AG10803 (cell line): ENCODE results near the gene ATP1A4.

ENCODE experiments used
- DNase-seq: peaks from one replicate; pipeline ENCODE4 v3.0.0; 2010; ENCODE audit warnings: low read depth
- H3K4me3 ChIP-seq: 2 replicates; pipeline ENCODE4 v1.5.1; 2011; ENCODE audit warnings: mild to moderate bottlenecking, low read length, control low read depth
- TF ChIP-seq, protein P1 (sequence below): conservative IDR thresholded peaks from 2 replicates; pipeline ENCODE4 v1.5.1; 2011; ENCODE audit warnings: mild to moderate bottlenecking, low read length, control low read depth, inconsistent platforms

The ATP1A4 gene

DNA sequence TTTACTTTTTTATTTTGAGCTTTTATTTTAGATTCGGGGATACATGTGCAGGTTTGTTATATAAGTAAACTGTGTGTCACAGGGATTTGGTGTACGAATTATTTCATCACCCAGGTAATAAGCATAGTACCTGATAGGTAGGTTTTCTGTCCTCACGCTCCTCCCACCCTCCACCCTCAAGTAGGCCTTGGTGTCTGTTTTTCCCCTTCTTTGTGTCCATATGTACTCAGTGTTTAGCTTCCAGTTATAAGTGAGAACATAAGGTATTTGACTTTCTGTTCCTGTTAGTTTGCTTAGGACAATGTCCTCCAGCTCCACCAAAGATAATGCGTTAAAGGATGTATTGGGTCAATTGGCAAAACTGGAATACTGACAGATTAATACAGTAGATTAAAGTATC is 5.8 kb downstream of the ATP1A4 start:
- TF ChIP-seq, protein P1, sequence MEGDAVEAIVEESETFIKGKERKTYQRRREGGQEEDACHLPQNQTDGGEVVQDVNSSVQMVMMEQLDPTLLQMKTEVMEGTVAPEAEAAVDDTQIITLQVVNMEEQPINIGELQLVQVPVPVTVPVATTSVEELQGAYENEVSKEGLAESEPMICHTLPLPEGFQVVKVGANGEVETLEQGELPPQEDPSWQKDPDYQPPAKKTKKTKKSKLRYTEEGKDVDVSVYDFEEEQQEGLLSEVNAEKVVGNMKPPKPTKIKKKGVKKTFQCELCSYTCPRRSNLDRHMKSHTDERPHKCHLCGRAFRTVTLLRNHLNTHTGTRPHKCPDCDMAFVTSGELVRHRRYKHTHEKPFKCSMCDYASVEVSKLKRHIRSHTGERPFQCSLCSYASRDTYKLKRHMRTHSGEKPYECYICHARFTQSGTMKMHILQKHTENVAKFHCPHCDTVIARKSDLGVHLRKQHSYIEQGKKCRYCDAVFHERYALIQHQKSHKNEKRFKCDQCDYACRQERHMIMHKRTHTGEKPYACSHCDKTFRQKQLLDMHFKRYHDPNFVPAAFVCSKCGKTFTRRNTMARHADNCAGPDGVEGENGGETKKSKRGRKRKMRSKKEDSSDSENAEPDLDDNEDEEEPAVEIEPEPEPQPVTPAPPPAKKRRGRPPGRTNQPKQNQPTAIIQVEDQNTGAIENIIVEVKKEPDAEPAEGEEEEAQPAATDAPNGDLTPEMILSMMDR, result no peak
- DNase-seq, result no peak
- H3K4me3 ChIP-seq, result no peak overlapping the region

DNA sequence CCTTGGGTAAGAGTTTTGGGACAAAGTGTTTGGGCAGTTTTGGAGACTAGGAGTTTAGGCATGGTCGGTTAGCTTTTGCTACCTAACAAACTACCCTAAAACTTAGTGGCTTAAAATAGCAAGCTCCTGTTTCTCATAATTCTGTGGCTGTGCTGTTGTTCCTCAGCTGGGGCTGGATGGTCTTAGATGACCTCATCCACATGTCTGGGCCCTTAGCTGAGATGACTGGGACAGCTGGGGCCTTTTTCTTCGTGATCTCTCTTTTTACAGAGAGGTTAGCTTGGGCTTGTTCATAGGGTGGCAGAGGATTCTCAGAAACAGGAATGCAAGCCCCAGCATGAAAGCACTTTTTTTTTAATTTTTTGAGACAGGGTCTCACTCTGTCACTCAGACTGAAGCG is 6.6 kb downstream of the ATP1A4 start:
- DNase-seq, result no peak
- TF ChIP-seq, protein P1, result no peak
- no peak overlapping the region for H3K4me3 ChIP-seq

DNA sequence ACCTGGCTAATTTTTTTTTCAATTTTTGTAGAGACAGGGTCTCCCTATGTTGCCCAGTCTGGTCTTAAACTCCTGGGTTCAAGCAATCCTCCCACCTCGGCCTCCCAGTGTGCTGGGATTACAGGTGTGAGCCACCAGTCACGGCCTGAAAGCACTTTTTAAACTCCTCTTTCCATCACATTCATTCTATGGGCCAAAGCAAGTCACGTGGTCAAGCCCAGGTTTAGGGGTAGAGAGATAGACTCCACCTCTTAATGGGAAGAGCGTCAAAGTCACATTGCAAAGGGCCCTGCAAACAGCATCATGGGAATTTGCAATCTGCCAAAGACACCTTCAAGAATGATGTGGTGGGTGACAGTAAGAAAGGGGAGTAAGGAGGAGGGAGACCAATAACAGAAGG is 7.1 kb downstream of the ATP1A4 start:
- TF ChIP-seq, protein P1, result no peak
- H3K4me3 ChIP-seq, result no peak overlapping the region

DNA sequence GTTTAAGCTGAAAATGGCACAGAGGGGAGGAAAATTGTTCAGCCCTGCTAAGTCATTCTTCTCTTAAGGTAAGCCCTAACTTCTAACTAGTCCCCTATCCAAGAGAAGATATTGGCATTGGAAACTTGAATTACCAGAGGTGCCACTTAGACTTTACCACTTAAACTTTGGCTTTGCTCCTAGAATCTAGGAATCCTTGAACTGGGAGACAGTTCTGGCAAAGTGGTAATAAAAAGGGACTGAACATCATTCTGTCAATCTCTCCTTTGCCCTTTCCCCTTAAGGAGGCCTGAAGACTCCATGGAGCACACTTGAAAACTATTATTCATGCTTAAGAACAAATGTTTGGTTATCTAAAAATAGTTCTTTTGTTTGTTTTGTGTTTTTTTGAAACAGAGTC is 8.4 kb downstream of the ATP1A4 start:
- H3K4me3 ChIP-seq, result no peak overlapping the region
- TF ChIP-seq, protein P1, result no peak
- no peak for DNase-seq

More for the DNA sequence above, 7.1 kb downstream of the ATP1A4 start:
- no peak for DNase-seq

GRCh38 chr1:160161965-160162705 is 10.7 kb downstream of the ATP1A4 start:
- TF ChIP-seq, protein P1, result peak; percentile 53
- H3K4me3 ChIP-seq, result no peak overlapping the region
- DNase-seq, result peak; percentile 31

DNA sequence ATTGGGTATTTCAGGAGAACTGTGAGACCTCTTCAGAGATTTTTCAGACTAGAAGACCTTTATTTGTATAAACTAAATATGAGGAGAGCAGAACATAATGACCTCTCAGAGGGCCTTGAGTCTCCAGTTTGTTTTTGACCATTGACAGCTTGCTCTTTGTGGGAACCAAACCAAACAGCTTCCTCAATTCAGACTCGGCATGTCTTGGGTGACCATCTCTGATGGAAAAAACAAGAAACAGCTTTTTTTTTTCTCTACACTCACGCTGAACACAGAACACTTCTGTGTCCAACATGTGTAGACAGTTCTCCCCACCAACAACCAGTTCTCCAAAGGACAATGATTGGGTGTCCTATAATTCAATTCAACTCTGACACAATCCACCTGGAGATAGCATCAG is 11.5 kb downstream of the ATP1A4 start:
- no peak for DNase-seq
- H3K4me3 ChIP-seq, result no peak overlapping the region
- TF ChIP-seq, protein P1, result no peak

GRCh38 chr1:160163615-160164014 is 12.2 kb downstream of the ATP1A4 start:
- TF ChIP-seq, protein P1, result peak; percentile 38
- no peak overlapping the region for H3K4me3 ChIP-seq
- DNase-seq, result peak; percentile 31
